GM23338 (cell line): ENCODE results near the gene DOLPP1. TPM values are rescaled to one million over a fixed set of nuclear protein-coding genes. Genes with fewer than 3 reads are reported as not detected.
"Not testable (repeated sequence)": the region's sequence is repeated elsewhere in the genome, so short reads cannot be mapped to it uniquely, and the experiment has no call there.

Source experiments
- ATAC-seq: fragments of 200-7000 bp; cut with Tn5 transposase; 3 replicates; pipeline ENCODE4 v1.9.1; 2020
- DNase-seq: peaks from one replicate; pipeline ENCODE4 v3.0.0-alpha.2; 2015; ENCODE audit warnings: low spot score
- H2AFZ ChIP-seq: fragments of 200-600 bp; sonication (generic); 2 replicates; pipeline ENCODE4 v1.8.0; 2016; ENCODE audit warnings: antibody characterized with exemption, mild to moderate bottlenecking, moderate library complexity
- H3F3A ChIP-seq: fragments of 200-600 bp; sonication (generic); replicated peaks from 2 replicates; pipeline ENCODE4 v1.8.0; 2017; ENCODE audit warnings: antibody characterized with exemption, mixed run types, low read depth
- H3K27ac ChIP-seq: fragments of 200-600 bp; sonication (generic); 2 replicates; pipeline ENCODE4 v1.6.1; 2016; ENCODE audit warnings: low read depth
- H3K27me3 ChIP-seq: fragments of 200-600 bp; sonication (generic); 2 replicates; pipeline ENCODE4 v1.8.0; 2016; ENCODE audit warnings: mild to moderate bottlenecking, mixed run types, moderate library complexity; ENCODE audit not compliant: insufficient read depth
- H3K36me3 ChIP-seq: fragments of 200-600 bp; sonication (generic); 2 replicates; pipeline ENCODE4 v1.8.0; 2016; ENCODE audit warnings: mild to moderate bottlenecking; ENCODE audit not compliant: insufficient read depth
- H3K4me1 ChIP-seq: fragments of 200-600 bp; sonication (generic); 2 replicates; pipeline ENCODE4 v1.8.0; 2016; ENCODE audit warnings: mild to moderate bottlenecking, moderate library complexity; ENCODE audit not compliant: insufficient read depth
- H3K4me2 ChIP-seq: fragments of 200-600 bp; sonication (generic); 2 replicates; pipeline ENCODE4 v1.7.1; 2017; ENCODE audit warnings: mixed run types
- H3K4me3 ChIP-seq: fragments of 200-600 bp; sonication (generic); 2 replicates; pipeline ENCODE4 v1.6.1; 2016; ENCODE audit warnings: mixed run types
- H3K79me2 ChIP-seq: fragments of 200-600 bp; sonication (generic); replicated peaks from 2 replicates; pipeline ENCODE4 v1.8.0; 2017; ENCODE audit warnings: mild to moderate bottlenecking; ENCODE audit not compliant: insufficient read depth
- H3K9me2 ChIP-seq: fragments of 200-600 bp; sonication (generic); 2 replicates; pipeline ENCODE4 v1.8.0; 2017; ENCODE audit not compliant: insufficient read depth
- H4K20me1 ChIP-seq: fragments of 200-600 bp; sonication (generic); replicated peaks from 2 replicates; pipeline ENCODE4 v1.8.0; 2017; ENCODE audit warnings: mild to moderate bottlenecking; ENCODE audit not compliant: insufficient read depth
- H3K27ac Mint-ChIP-seq: 2 replicates; pipeline ENCODE4 v1.8.0; 2020; ENCODE audit warnings: inconsistent platforms, mild to moderate bottlenecking, moderate library complexity, mixed read lengths
- H3K27me3 Mint-ChIP-seq: 3 replicates; pipeline ENCODE4 v1.8.0; 2022; ENCODE audit warnings: low read depth, mild to moderate bottlenecking, moderate library complexity, mixed read lengths, inconsistent platforms; ENCODE audit not compliant: insufficient read depth, poor library complexity
- H3K36me3 Mint-ChIP-seq: 3 replicates; pipeline ENCODE4 v1.8.0; 2021; ENCODE audit warnings: low read depth, mild to moderate bottlenecking, inconsistent platforms, moderate library complexity, mixed read lengths
- H3K4me1 Mint-ChIP-seq: 3 replicates; pipeline ENCODE4 v1.8.0; 2020; ENCODE audit warnings: mild to moderate bottlenecking, inconsistent platforms, mixed read lengths
- H3K4me3 Mint-ChIP-seq: 3 replicates; pipeline ENCODE4 v1.8.0; 2021; ENCODE audit warnings: moderate library complexity, mild to moderate bottlenecking, inconsistent platforms, mixed read lengths
- H3K9me3 Mint-ChIP-seq: 3 replicates; pipeline ENCODE4 v1.8.0; 2020; ENCODE audit warnings: moderate library complexity, mild to moderate bottlenecking, inconsistent platforms, mixed read lengths
- CREB1 ChIP-seq: fragments of 250-450 bp; sonication (Bioruptor Pico); IDR thresholded peaks from 2 replicates; pipeline ENCODE4 v1.5.0; 2020; ENCODE audit warnings: low read depth, mild to moderate bottlenecking, moderate library complexity
- EZH2 ChIP-seq: fragments of 200-600 bp; sonication (generic); IDR thresholded peaks from one replicate; pipeline ENCODE4 v1.8.0; 2017; ENCODE audit warnings: antibody characterized with exemption, mild to moderate bottlenecking, low read depth; ENCODE audit not compliant: unreplicated experiment
- EZH2phosphoT487 ChIP-seq: fragments of 200-600 bp; sonication (generic); IDR thresholded peaks from one replicate; pipeline ENCODE4 v1.8.1; 2018; ENCODE audit warnings: antibody characterized with exemption; ENCODE audit not compliant: unreplicated experiment
- NANOG ChIP-seq: IDR thresholded peaks from 2 replicates; pipeline ENCODE4 v1.6.1; 2016; ENCODE audit warnings: antibody characterized with exemption, borderline replicate concordance
- POLR2AphosphoS5 ChIP-seq: IDR thresholded peaks from 2 replicates; pipeline ENCODE4 v1.6.1; 2016; ENCODE audit warnings: antibody characterized with exemption, low read depth
- STAT1 ChIP-seq: IDR thresholded peaks from one replicate; pipeline ENCODE4 v1.6.1; 2016; ENCODE audit warnings: antibody characterized with exemption; ENCODE audit not compliant: unreplicated experiment
- ZNF114 ChIP-seq: fragments of 250-450 bp; sonication (Bioruptor Pico); IDR thresholded peaks from 2 replicates; pipeline ENCODE4 v1.5.0; 2020; ENCODE audit warnings: mild to moderate bottlenecking, moderate library complexity
- ZNF331 ChIP-seq: fragments of 250-450 bp; sonication (Bioruptor Pico); IDR thresholded peaks from 2 replicates; pipeline ENCODE4 v1.5.0; 2020; ENCODE audit warnings: low read depth, mild to moderate bottlenecking, moderate library complexity
- polyA plus RNA-seq: library from polyadenylated mRNA; unstranded; fragments of >200 nt; fragmentation: Nextera tagmentation; extraction: Ambion mirVana; gene quantifications from 2 replicates; pipeline ENCODE4 v1.2.1, GENCODE V29; 2016
- total RNA-seq: library from RNA; depleted of rRNA; stranded (reverse); fragments of >200 nt; shearing (Covaris generic); gene quantifications from 2 replicates; pipeline ENCODE4 v1.2.3, GENCODE V29; 2014
- TF ChIP-seq, protein P1 (sequence below): IDR thresholded peaks from 2 replicates; pipeline ENCODE4 v1.6.1; 2016; ENCODE audit warnings: antibody characterized with exemption
- TF ChIP-seq, protein P2 (sequence below), 2 experiments: fragments of 200-600 bp in 1 of 2; sonication (generic) in 1 of 2; conservative IDR thresholded peaks; 2 replicates each; pipeline versions ENCODE4 v1.5.1 to v1.6.1; 2016 to 2017; ENCODE audit warnings: antibody characterized with exemption in 2 of 2, low read depth in 2 of 2, mild to moderate bottlenecking in 2 of 2, moderate library complexity in 1 of 2
- TF ChIP-seq, protein P3 (sequence below): fragments of 250-450 bp; sonication (Bioruptor Pico); IDR thresholded peaks from 2 replicates; pipeline ENCODE4 v1.5.0; 2020; ENCODE audit warnings: mild to moderate bottlenecking, moderate library complexity

The DOLPP1 gene
- total and polyA plus RNA-seq, 2 experiments from 2014 or later: 23.3 to 31.9 TPM

DNA sequence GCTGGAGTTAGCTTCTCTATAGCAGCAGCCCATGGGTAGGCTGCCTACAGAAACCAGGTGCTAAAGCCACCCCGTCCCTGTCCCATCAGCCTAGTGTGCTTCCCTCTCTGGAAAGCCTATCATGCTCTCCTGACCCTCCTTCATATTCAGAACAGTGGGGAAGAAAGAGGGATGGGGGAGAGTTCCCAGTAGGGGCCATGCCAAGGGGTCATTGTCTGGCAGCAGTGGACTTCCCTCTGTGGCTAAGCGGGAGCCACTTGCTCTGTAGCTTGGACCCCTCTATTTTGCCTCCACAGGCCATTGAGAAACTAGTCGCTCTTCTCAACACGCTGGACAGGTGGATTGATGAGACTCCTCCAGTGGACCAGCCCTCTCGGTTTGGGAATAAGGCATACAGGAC, 47.8 kb downstream of the DOLPP1 start:
- 0 out of 2 replicates have a peak, but pooled peaks cover 15% of the 10 kb centered on the region for H3K79me2 ChIP-seq
- Mint-ChIP-seq H3K4me3 (no peak overlapping the region; the same call in 2 of the 3 replicates), H3K36me3 (peaks cover 60% of the 10 kb centered on the region), H3K27me3 (peaks cover 8% of the 10 kb centered on the region), H3K9me3 (no peaks in the 10 kb centered on the region), H3K27ac (no peak overlapping the region), H3K4me1 (peaks cover 22% of the 10 kb centered on the region)
- H3K36me3 ChIP-seq: peaks cover 17% of the 10 kb centered on the region; the same call in 1 of the 2 replicates
- H3K4me3 ChIP-seq: no peak overlapping the region
- H3K4me1 ChIP-seq: peaks cover 16% of the 10 kb centered on the region
- H3K9me2 ChIP-seq: no peaks in the 10 kb centered on the region
- TF ChIP-seq ZNF331 (CRISPR knock-in tag) (no peak), EZH2phosphoT487 (no peak), STAT1 (no peak), POLR2AphosphoS5 (no peak), CREB1 (CRISPR knock-in tag) (no peak), EZH2 (no peak), ZNF114 (no peak), NANOG (no peak)
- TF ChIP-seq, protein P1, sequence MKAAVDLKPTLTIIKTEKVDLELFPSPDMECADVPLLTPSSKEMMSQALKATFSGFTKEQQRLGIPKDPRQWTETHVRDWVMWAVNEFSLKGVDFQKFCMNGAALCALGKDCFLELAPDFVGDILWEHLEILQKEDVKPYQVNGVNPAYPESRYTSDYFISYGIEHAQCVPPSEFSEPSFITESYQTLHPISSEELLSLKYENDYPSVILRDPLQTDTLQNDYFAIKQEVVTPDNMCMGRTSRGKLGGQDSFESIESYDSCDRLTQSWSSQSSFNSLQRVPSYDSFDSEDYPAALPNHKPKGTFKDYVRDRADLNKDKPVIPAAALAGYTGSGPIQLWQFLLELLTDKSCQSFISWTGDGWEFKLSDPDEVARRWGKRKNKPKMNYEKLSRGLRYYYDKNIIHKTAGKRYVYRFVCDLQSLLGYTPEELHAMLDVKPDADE: no peak
- TF ChIP-seq, protein P2, sequence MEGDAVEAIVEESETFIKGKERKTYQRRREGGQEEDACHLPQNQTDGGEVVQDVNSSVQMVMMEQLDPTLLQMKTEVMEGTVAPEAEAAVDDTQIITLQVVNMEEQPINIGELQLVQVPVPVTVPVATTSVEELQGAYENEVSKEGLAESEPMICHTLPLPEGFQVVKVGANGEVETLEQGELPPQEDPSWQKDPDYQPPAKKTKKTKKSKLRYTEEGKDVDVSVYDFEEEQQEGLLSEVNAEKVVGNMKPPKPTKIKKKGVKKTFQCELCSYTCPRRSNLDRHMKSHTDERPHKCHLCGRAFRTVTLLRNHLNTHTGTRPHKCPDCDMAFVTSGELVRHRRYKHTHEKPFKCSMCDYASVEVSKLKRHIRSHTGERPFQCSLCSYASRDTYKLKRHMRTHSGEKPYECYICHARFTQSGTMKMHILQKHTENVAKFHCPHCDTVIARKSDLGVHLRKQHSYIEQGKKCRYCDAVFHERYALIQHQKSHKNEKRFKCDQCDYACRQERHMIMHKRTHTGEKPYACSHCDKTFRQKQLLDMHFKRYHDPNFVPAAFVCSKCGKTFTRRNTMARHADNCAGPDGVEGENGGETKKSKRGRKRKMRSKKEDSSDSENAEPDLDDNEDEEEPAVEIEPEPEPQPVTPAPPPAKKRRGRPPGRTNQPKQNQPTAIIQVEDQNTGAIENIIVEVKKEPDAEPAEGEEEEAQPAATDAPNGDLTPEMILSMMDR (conservative IDR thresholded peaks at IDR 0.05; ENCODE audit: low read depth in 2 of 2): no peak
- TF ChIP-seq, protein P3, sequence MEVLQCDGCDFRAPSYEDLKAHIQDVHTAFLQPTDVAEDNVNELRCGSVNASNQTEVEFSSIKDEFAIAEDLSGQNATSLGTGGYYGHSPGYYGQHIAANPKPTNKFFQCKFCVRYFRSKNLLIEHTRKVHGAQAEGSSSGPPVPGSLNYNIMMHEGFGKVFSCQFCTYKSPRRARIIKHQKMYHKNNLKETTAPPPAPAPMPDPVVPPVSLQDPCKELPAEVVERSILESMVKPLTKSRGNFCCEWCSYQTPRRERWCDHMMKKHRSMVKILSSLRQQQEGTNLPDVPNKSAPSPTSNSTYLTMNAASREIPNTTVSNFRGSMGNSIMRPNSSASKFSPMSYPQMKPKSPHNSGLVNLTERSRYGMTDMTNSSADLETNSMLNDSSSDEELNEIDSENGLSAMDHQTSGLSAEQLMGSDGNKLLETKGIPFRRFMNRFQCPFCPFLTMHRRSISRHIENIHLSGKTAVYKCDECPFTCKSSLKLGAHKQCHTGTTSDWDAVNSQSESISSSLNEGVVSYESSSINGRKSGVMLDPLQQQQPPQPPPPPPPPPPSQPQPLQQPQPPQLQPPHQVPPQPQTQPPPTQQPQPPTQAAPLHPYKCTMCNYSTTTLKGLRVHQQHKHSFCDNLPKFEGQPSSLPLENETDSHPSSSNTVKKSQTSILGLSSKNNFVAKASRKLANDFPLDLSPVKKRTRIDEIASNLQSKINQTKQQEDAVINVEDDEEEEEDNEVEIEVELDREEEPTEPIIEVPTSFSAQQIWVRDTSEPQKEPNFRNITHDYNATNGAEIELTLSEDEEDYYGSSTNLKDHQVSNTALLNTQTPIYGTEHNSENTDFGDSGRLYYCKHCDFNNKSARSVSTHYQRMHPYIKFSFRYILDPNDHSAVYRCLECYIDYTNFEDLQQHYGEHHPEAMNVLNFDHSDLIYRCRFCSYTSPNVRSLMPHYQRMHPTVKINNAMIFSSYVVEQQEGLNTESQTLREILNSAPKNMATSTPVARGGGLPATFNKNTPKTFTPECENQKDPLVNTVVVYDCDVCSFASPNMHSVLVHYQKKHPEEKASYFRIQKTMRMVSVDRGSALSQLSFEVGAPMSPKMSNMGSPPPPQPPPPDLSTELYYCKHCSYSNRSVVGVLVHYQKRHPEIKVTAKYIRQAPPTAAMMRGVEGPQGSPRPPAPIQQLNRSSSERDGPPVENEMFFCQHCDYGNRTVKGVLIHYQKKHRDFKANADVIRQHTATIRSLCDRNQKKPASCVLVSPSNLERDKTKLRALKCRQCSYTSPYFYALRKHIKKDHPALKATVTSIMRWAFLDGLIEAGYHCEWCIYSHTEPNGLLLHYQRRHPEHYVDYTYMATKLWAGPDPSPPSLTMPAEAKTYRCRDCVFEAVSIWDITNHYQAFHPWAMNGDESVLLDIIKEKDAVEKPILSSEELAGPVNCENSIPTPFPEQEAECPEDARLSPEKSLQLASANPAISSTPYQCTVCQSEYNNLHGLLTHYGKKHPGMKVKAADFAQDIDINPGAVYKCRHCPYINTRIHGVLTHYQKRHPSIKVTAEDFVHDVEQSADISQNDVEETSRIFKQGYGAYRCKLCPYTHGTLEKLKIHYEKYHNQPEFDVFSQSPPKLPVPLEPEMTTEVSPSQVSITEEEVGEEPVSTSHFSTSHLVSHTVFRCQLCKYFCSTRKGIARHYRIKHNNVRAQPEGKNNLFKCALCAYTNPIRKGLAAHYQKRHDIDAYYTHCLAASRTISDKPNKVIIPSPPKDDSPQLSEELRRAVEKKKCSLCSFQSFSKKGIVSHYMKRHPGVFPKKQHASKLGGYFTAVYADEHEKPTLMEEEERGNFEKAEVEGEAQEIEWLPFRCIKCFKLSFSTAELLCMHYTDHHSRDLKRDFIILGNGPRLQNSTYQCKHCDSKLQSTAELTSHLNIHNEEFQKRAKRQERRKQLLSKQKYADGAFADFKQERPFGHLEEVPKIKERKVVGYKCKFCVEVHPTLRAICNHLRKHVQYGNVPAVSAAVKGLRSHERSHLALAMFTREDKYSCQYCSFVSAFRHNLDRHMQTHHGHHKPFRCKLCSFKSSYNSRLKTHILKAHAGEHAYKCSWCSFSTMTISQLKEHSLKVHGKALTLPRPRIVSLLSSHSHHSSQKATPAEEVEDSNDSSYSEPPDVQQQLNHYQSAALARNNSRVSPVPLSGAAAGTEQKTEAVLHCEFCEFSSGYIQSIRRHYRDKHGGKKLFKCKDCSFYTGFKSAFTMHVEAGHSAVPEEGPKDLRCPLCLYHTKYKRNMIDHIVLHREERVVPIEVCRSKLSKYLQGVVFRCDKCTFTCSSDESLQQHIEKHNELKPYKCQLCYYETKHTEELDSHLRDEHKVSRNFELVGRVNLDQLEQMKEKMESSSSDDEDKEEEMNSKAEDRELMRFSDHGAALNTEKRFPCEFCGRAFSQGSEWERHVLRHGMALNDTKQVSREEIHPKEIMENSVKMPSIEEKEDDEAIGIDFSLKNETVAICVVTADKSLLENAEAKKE (CRISPR knock-in tag): no peak
- H2AFZ ChIP-seq: no peak overlapping the region
- no peak overlapping the region for H3K27ac ChIP-seq
- H4K20me1 ChIP-seq: 0 out of 2 replicates have a peak, but pooled peaks cover 2% of the 10 kb centered on the region
- H3K27me3 ChIP-seq: no peaks in the 10 kb centered on the region
- H3F3A ChIP-seq: peaks cover 10% of the 10 kb centered on the region; the same call in 1 of the 2 replicates
- no peak overlapping the region for H3K4me2 ChIP-seq
- no peak for DNase-seq
- no peak for ATAC-seq

DNA sequence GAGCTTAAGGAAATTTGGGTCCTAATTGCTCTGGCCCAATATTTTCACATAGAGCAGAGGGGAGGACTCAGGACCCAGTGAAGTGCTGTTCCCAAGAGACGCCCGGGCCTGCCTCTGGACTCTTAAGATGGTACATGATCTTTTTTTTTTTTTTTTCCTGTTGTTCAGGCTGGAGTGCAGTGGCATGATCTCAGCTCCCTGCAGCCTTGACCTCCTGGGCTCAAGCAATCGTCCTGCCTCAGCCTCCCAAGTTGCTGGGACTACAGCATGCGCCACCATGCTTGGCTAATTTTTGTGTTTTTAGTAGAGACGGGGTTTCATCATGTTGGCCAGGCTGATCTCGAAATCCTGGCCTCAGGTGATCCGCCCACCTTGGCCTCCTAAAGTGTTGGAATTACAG, 49.4 kb downstream of the DOLPP1 start:
- not testable (repeated sequence) for H3K27ac ChIP-seq, H3K9me3 Mint-ChIP-seq, H2AFZ ChIP-seq, H3K4me2 ChIP-seq, DNase-seq, ATAC-seq, H3K4me3 Mint-ChIP-seq, H3K9me2 ChIP-seq, H3K27ac Mint-ChIP-seq, H3K27me3 Mint-ChIP-seq, H3K27me3 ChIP-seq, H4K20me1 ChIP-seq, H3K4me3 ChIP-seq
- H3K4me1 ChIP-seq: peaks cover 16% of the 10 kb centered on the region
- Mint-ChIP-seq H3K4me1 (peaks cover 22% of the 10 kb centered on the region), H3K36me3 (peaks cover 59% of the 10 kb centered on the region)
- peaks cover 14% of the 10 kb centered on the region; the same call in 1 of the 2 replicates for H3K36me3 ChIP-seq
- peaks cover 10% of the 10 kb centered on the region; the same call in 1 of the 2 replicates for H3F3A ChIP-seq
- H3K79me2 ChIP-seq: 0 out of 2 replicates have a peak, but pooled peaks cover 14% of the 10 kb centered on the region
